Heart left ventricle (tissue), 13 donors: ENCODE measurements around the gene OR8G5.

Experiments
- CTCF ChIP-seq, 12 donors: fragments of 200-600 bp; sonication (generic) in 4 of 12; IDR thresholded peaks; one replicate each; pipeline versions ENCODE4 v1.5.0 to v1.8.0; 2018 to 2022; ENCODE audit warnings: antibody characterized with exemption in 12 of 12, mild to moderate bottlenecking in 5 of 12
- POLR2A ChIP-seq, 2 donors: fragments of 450-650 bp; IDR thresholded peaks; one replicate each; pipeline ENCODE4 v1.6.1; 2017; ENCODE audit warnings: antibody characterized with exemption in 2 of 2, mild to moderate bottlenecking in 2 of 2, moderate library complexity in 2 of 2
- donor health status: ischemic (EF 13 %, LVEDD 7.1; RV severe dilation, severe dysfunction).
- donor health status: DM: no; HTN: yes; CAD: no.
- donor health status: DM: no; HTN: no; CAD: no.
- donor health status: ischemic (EF 25% LVEDD 6.9; RV normal size, moderate dysfunction).
- donor health status: ischemic (EF 25% LVEDD 5.7; RV mildly dilated, moderate dysfunction).
- donor health status: ischemic (EF 35%, LVEDD 5.7; RV mildly dilated, moderate dysfunction).
- donor health status: nonischemic (EF 11% LVEDD 7.7; RV severe dilation, severe dysfunction).
- donor health status: DM: yes; HTN: yes; CAD: no.
- donor health status: PGD.
- donor health status: ischemic (EF 29% LVEDD 5.4; RV normal size, mild dysfunction).
- donor health status: nonischemic (EF 23%, LVEDD 6.1; RV moderate dilation, normal function).

- TF ChIP-seq CTCF (IDR thresholded peaks at IDR 0.05) (no peak), POLR2A (IDR thresholded peaks at IDR 0.05) (no peak)
Observed at GRCh38 chr11:124238512-124238911, 17.7 kb upstream of the OR8G5 start.
